ENCODE data around the gene ATP10A. TPM values are rescaled to one million over a fixed set of nuclear protein-coding genes. Genes with fewer than 3 reads are reported as not detected.
"Not testable (repeated sequence)": the region's sequence is repeated elsewhere in the genome, so short reads cannot be mapped to it uniquely, and the experiment has no call there.

ATP10A gene
- total RNA-seq, 4 donors from 2014 or later: 8.1 to 36.0 (median 17.9) TPM

GRCh38 chr15:25883463-25884259, 20.5 kb upstream of the ATP10A start:
- H3K9me3 ChIP-seq: no peaks in the 10 kb centered on the region
- H3K36me3 ChIP-seq: no peaks in the 10 kb centered on the region
- no peaks in the 10 kb centered on the region for H3K27me3 ChIP-seq
- WGBS, 2 donors: 82 to 92% methylated on average over 5 to 6 of the region's 6 CpGs
- peaks cover 0 to 13% (median 1%) of the 10 kb centered on the region in 4 donors for H3K4me1 ChIP-seq
- H3K27ac ChIP-seq: no peak overlapping the region
- no peak overlapping the region for H3K4me3 ChIP-seq
- no peak for DNase-seq (ENCODE audit: low spot score in 2 of 2)
- TF ChIP-seq EP300 (IDR thresholded peaks at IDR 0.05) (no peak), POLR2A (IDR thresholded peaks at IDR 0.05) (no peak)

GRCh38 chr15:25882466-25882865, 19.3 kb upstream of the ATP10A start:
- WGBS, 2 donors: 71 to 84% methylated on average over 2 of the region's 2 CpGs
- no peak overlapping the region for H3K4me3 ChIP-seq
- H3K36me3 ChIP-seq: no peaks in the 10 kb centered on the region
- no peak for TF ChIP-seq EP300 (IDR thresholded peaks at IDR 0.05)
- no peak for TF ChIP-seq CTCF (IDR thresholded peaks at IDR 0.05)
- TF ChIP-seq POLR2A (IDR thresholded peaks at IDR 0.05): no peak
- DNase-seq (ENCODE audit: low spot score in 2 of 2): no peak
- peaks cover 0 to 13% (median 1%) of the 10 kb centered on the region in 4 donors for H3K4me1 ChIP-seq
- no peak overlapping the region for H3K27ac ChIP-seq
- H3K9me3 ChIP-seq: no peaks in the 10 kb centered on the region
- no peaks in the 10 kb centered on the region for H3K27me3 ChIP-seq

GRCh38 chr15:25880877-25881276, 17.8 kb upstream of the ATP10A start:
- not testable (repeated sequence) for H3K27me3 ChIP-seq; H3K9me3 ChIP-seq; H3K36me3 ChIP-seq; H3K4me1 ChIP-seq; H3K4me3 ChIP-seq; H3K27ac ChIP-seq; DNase-seq (ENCODE audit: low spot score in 2 of 2)
- 77 to 84% methylated on average over 6 of the region's 6 CpGs for WGBS, 2 donors

GRCh38 chr15:25880411-25880810, 17.3 kb upstream of the ATP10A start:
- TF ChIP-seq CTCF (IDR thresholded peaks at IDR 0.05): no peak
- Histone ChIP-seq H3K4me1 (no peaks in the 10 kb centered on the region), H3K4me3 (no peak overlapping the region), H3K9me3 (no peaks in the 10 kb centered on the region), H3K27me3 (no peaks in the 10 kb centered on the region), H3K36me3 (no peaks in the 10 kb centered on the region), H3K27ac (no peak overlapping the region)
- WGBS, 2 donors: 79 to 82% methylated on average over 1 of the region's 1 CpG
- no peak for DNase-seq (ENCODE audit: low spot score in 2 of 2)

GRCh38 chr15:25879438-25879837, 16.3 kb upstream of the ATP10A start:
- 84 to 88% methylated on average over 4 of the region's 4 CpGs for WGBS, 2 donors
- DNase-seq (ENCODE audit: low spot score in 2 of 2): no peak
- Histone ChIP-seq H3K4me3 (no peak overlapping the region), H3K9me3 (no peaks in the 10 kb centered on the region), H3K4me1 (no peaks in the 10 kb centered on the region), H3K27ac (no peak overlapping the region), H3K36me3 (no peaks in the 10 kb centered on the region), H3K27me3 (no peaks in the 10 kb centered on the region)
- TF ChIP-seq POLR2A (IDR thresholded peaks at IDR 0.05): no peak
- TF ChIP-seq CTCF (IDR thresholded peaks at IDR 0.05): no peak
- no peak for TF ChIP-seq EP300 (IDR thresholded peaks at IDR 0.05)

GRCh38 chr15:25877681-25878080, 14.6 kb upstream of the ATP10A start:
- Histone ChIP-seq H3K4me1 (no peaks in the 10 kb centered on the region), H3K27ac (no peak overlapping the region), H3K36me3 (no peaks in the 10 kb centered on the region), H3K4me3 (no peak overlapping the region), H3K27me3 (no peaks in the 10 kb centered on the region), H3K9me3 (no peaks in the 10 kb centered on the region)
- DNase-seq (ENCODE audit: low spot score in 2 of 2): no peak
- TF ChIP-seq POLR2A (IDR thresholded peaks at IDR 0.05) (no peak), EP300 (IDR thresholded peaks at IDR 0.05) (no peak), CTCF (IDR thresholded peaks at IDR 0.05) (no peak)
- 78 to 88% methylated on average over 7 of the region's 7 CpGs for WGBS, 2 donors
